Measurements from ENCODE around the gene WNT9B. TPM values are rescaled to one million over a fixed set of nuclear protein-coding genes. Genes with fewer than 3 reads are reported as not detected.

Gene WNT9B
- total and polyA plus RNA-seq, 9 of the 15 experiments (the other 6 are each of a cell fraction or from before 2014, with no cell fraction given): not detected

GRCh38 chr17:46834846-46835245 is 16.5 kb upstream of the WNT9B start:
- Histone ChIP-seq H3K9me1 (ENCODE audit: control insufficient read depth, insufficient read depth, low read length) (no peaks in the 10 kb centered on the region), H3K4me1 (replicated peaks in 1 of 2; ENCODE audit: control insufficient read depth in 2 of 2, insufficient read depth in 2 of 2, low read length in 2 of 2) (peaks cover 3% of the 10 kb centered on the region in 2 experiments; a peak in 4 of 5 replicates), H3K9me3 (replicated peaks; ENCODE audit: control insufficient read depth, insufficient read depth, low read depth, low read length) (no peaks in the 10 kb centered on the region), H3K4me3 (no peak overlapping the region), H3K27ac (ENCODE audit: extremely low read depth, low read depth, low read length) (no peak overlapping the region), H3K9ac (ENCODE audit: insufficient read depth in 1 of 2, low read depth in 2 of 2, low read length in 2 of 2) (no peak overlapping the region), H4K20me1 (replicated peaks; ENCODE audit: control insufficient read depth, insufficient read depth, low read length) (no peaks in the 10 kb centered on the region), H3K27me3 (ENCODE audit: control insufficient read depth in 2 of 2, insufficient read depth in 2 of 2, low read length in 2 of 2) (no peaks in the 10 kb centered on the region), H3K79me2 (ENCODE audit: control insufficient read depth, insufficient read depth, low read length) (no peaks in the 10 kb centered on the region), H3K36me3 (ENCODE audit: control insufficient read depth, insufficient read depth, low read length) (no peaks in the 10 kb centered on the region), H3K4me2 (ENCODE audit: insufficient read depth, low read length) (no peak overlapping the region), H2AFZ (ENCODE audit: low read depth, low read length) (no peak overlapping the region)
- POLR2A ChIA-PET: no interaction called here
- intact Hi-C loops (cut with micrococcal nuclease): no loop called here
- in situ Hi-C loops (cut with MboI): loop anchor here (10.0 to 25.0 kb wide), 3 partner anchors 198 to 848 kb away; partner anchors contain the start of gene STH
- TF ChIP-seq ZKSCAN3 (CRISPR knock-in tag; IDR thresholded peaks at IDR 0.05): no peak
- TF ChIP-seq ZNF121 (CRISPR knock-in tag; conservative IDR thresholded peaks at IDR 0.05): peak; percentile 53
- BruUV-seq (replicated peaks): no TSS peak
- 59% methylated on average over 3 of the region's 3 CpGs for WGBS (ENCODE audit: insufficient coverage, low coverage, missing lambda C conversion rate)
- FAIRE-seq: no peak
- CTCF ChIA-PET (ENCODE audit: low intra/inter-chr PET ratio): no interaction called here
- ATAC-seq: no peak
- no peak for DNase-seq (ENCODE audit: extremely low read depth in 1 of 4, low spot score in 3 of 4)

- FAIRE-seq (no peak), ATAC-seq (no peak), DNase-seq (ENCODE audit: extremely low read depth in 1 of 4, low spot score in 3 of 4) (no peak)
- ChIA-PET POLR2A (no interaction called here), CTCF (ENCODE audit: low intra/inter-chr PET ratio) (interaction anchor here (0.6 to 1.6 kb wide), 2 partner anchors 104 to 165 kb away, joined by 4 to 7 read pairs; no protein-coding TSS in a partner anchor)
- Histone ChIP-seq H3K27me3 (ENCODE audit: control insufficient read depth in 2 of 2, insufficient read depth in 2 of 2, low read length in 2 of 2) (peaks cover 0 to 7% of the 10 kb centered on the region in 2 experiments; a peak in 3 of 5 replicates), H3K9me1 (ENCODE audit: control insufficient read depth, insufficient read depth, low read length) (no peaks in the 10 kb centered on the region), H3K27ac (ENCODE audit: extremely low read depth, low read depth, low read length) (no peak overlapping the region), H4K20me1 (replicated peaks; ENCODE audit: control insufficient read depth, insufficient read depth, low read length) (no peaks in the 10 kb centered on the region), H3K79me2 (ENCODE audit: control insufficient read depth, insufficient read depth, low read length) (no peaks in the 10 kb centered on the region), H3K36me3 (ENCODE audit: control insufficient read depth, insufficient read depth, low read length) (no peaks in the 10 kb centered on the region), H3K4me3 (no peak overlapping the region), H3K9me3 (replicated peaks; ENCODE audit: control insufficient read depth, insufficient read depth, low read depth, low read length) (no peaks in the 10 kb centered on the region), H3K4me1 (replicated peaks in 1 of 2; ENCODE audit: control insufficient read depth in 2 of 2, insufficient read depth in 2 of 2, low read length in 2 of 2) (peaks cover 3 to 7% of the 10 kb centered on the region in 2 experiments; a peak in 4 of 5 replicates), H2AFZ (ENCODE audit: low read depth, low read length) (no peak overlapping the region), H3K9ac (ENCODE audit: insufficient read depth in 1 of 2, low read depth in 2 of 2, low read length in 2 of 2) (no peak overlapping the region), H3K4me2 (ENCODE audit: insufficient read depth, low read length) (no peak overlapping the region)
- BruUV-seq (replicated peaks): no TSS peak
- intact Hi-C loops (cut with micrococcal nuclease) (no loop called here), in situ Hi-C loops (cut with MboI) (loop anchor here (10.0 to 25.0 kb wide), 3 partner anchors 199 to 849 kb away; partner anchors contain the start of gene STH)
- 36% methylated on average over 2 of the region's 2 CpGs for WGBS (ENCODE audit: insufficient coverage, low coverage, missing lambda C conversion rate)
- no peak for TF ChIP-seq MAFG (tag; conservative IDR thresholded peaks at IDR 0.05)
- no peak for TF ChIP-seq YBX1 (IDR thresholded peaks at IDR 0.05)
- no peak for TF ChIP-seq ZNF239 (CRISPR knock-in tag; IDR thresholded peaks at IDR 0.05)
- TF ChIP-seq THRAP3 (IDR thresholded peaks at IDR 0.05; ENCODE audit: borderline replicate concordance): no peak
- no peak for TF ChIP-seq GATAD2B (IDR thresholded peaks at IDR 0.05; ENCODE audit: borderline replicate concordance)
- TF ChIP-seq SMARCC2 (IDR thresholded peaks at IDR 0.05; ENCODE audit: low read depth): no peak
- no peak for TF ChIP-seq FOXP1 (CRISPR knock-in tag; IDR thresholded peaks at IDR 0.05)
These were observed 14.9 kb upstream of the WNT9B start for GRCh38 chr17:46836500-46836899.

All from K562 (cell line).